ENCODE measurements around the gene SOX8.
A peak's percentile ranks its signal among the peaks of the same experiment; 100 is the strongest.

The SOX8 gene

DNA sequence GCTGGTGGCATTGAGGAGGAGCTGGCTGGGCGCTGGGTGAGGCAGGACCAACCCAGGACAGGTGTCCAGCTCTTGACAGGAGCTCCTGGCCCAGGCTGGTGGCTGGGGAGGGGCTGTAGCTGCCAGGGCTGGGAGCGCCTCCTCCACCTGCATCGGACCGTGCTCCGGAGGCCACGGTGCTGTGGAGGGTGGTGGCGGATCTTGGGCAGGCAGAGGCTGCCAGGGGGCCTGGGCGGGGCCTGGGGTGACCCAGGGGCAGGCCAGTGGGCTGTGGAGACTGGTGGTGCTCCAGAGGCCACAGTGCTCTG lies 32.0 kb downstream of the SOX8 start:
- CTCF ChIA-PET = interaction anchor here (0.5 kb wide), 1 partner anchor 264 kb away, joined by 3 read pairs; no protein-coding TSS in a partner anchor
- TF ChIP-seq ZNF600 (tag by site-specific recombination; IDR thresholded peaks at IDR 0.05) (peak; percentile 47), ZNF366 (tag by site-specific recombination; conservative IDR thresholded peaks at IDR 0.05) (no peak)
- H3K36me3 ChIP-seq (ENCODE audit: control insufficient read depth in 2 of 2, insufficient read depth in 1 of 2, low read length in 2 of 2) = no peaks in the 10 kb centered on the region
- H3K9me3 ChIP-seq (ENCODE audit: control insufficient read depth, insufficient read depth, low read depth, low read length) = no peaks in the 10 kb centered on the region
- no peak overlapping the region for H3K4me3 ChIP-seq (ENCODE audit: low read depth, low read length)
- no peak overlapping the region for H3K27ac ChIP-seq (ENCODE audit: extremely low read depth, low read depth, low read length)
- H3K4me1 ChIP-seq (ENCODE audit: control insufficient read depth, insufficient read depth, low read length) = no peaks in the 10 kb centered on the region
- POLR2A ChIA-PET = interaction anchor here (0.5 kb wide), 1 partner anchor 213 kb away, joined by 3 read pairs; the partner anchor contains the start of gene GNG13

DNA sequence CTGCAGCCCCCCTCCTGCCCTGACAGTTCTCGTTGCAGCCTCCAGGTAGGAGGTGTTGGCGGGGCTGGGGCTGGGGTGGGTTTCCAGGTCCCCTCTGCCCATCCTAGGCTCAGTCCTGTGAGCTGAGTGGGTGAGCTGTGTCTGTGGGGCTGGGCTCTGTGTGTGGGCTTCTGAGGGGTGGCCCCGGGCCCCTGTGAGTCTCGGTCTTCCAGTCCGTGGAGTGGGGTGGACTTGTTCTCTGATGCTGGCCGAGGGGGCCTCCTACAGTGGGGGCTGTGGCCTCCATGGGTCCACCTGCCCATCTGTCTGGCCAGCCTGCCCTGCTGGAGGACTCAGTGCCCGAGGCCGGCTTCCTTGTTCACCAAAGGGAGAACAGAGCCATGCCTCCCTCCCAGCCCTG lies 32.7 kb downstream of the SOX8 start:
- Histone ChIP-seq H3K4me1 (ENCODE audit: control insufficient read depth, insufficient read depth, low read length) (peaks cover 1% of the 10 kb centered on the region; the same call in 1 of the 2 replicates), H3K27ac (ENCODE audit: extremely low read depth, low read depth, low read length) (no peak overlapping the region), H3K4me3 (ENCODE audit: low read depth, low read length) (no peak overlapping the region), H3K9me3 (ENCODE audit: control insufficient read depth, insufficient read depth, low read depth, low read length) (no peaks in the 10 kb centered on the region), H3K36me3 (ENCODE audit: control insufficient read depth in 2 of 2, insufficient read depth in 1 of 2, low read length in 2 of 2) (no peaks in the 10 kb centered on the region)
- TF ChIP-seq WT1 (tag by site-specific recombination; IDR thresholded peaks at IDR 0.05) (no peak), ZNF16 (tag by site-specific recombination; IDR thresholded peaks at IDR 0.05; ENCODE audit: low read depth) (no peak), ZNF555 (tag by site-specific recombination; conservative IDR thresholded peaks at IDR 0.05) (no peak), YY2 (tag by site-specific recombination; IDR thresholded peaks at IDR 0.05) (no peak), ZNF248 (tag by site-specific recombination; IDR thresholded peaks at IDR 0.05) (no peak), ZBTB17 (tag by site-specific recombination; IDR thresholded peaks at IDR 0.05) (no peak), GFI1B (tag by site-specific recombination; IDR thresholded peaks at IDR 0.05) (no peak), IKZF3 (tag by site-specific recombination; IDR thresholded peaks at IDR 0.05) (no peak), MYNN (tag by site-specific recombination; IDR thresholded peaks at IDR 0.05; ENCODE audit: borderline replicate concordance) (no peak), KLF8 (tag by site-specific recombination; IDR thresholded peaks at IDR 0.05) (no peak), ZNF274 (IDR thresholded peaks at IDR 0.05; ENCODE audit: low read length) (no peak), ZNF274 (tag by site-specific recombination; IDR thresholded peaks at IDR 0.05; ENCODE audit: borderline replicate concordance) (no peak), OVOL3 (tag by site-specific recombination; IDR thresholded peaks at IDR 0.05) (no peak), ZNF626 (tag by site-specific recombination; IDR thresholded peaks at IDR 0.05) (no peak)
- TF ChIP-seq, protein P1, sequence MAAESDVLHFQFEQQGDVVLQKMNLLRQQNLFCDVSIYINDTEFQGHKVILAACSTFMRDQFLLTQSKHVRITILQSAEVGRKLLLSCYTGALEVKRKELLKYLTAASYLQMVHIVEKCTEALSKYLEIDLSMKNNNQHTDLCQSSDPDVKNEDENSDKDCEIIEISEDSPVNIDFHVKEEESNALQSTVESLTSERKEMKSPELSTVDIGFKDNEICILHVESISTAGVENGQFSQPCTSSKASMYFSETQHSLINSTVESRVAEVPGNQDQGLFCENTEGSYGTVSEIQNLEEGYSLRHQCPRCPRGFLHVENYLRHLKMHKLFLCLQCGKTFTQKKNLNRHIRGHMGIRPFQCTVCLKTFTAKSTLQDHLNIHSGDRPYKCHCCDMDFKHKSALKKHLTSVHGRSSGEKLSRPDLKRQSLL (tag by site-specific recombination; IDR thresholded peaks at IDR 0.05) = no peak
- TF ChIP-seq, protein P2, sequence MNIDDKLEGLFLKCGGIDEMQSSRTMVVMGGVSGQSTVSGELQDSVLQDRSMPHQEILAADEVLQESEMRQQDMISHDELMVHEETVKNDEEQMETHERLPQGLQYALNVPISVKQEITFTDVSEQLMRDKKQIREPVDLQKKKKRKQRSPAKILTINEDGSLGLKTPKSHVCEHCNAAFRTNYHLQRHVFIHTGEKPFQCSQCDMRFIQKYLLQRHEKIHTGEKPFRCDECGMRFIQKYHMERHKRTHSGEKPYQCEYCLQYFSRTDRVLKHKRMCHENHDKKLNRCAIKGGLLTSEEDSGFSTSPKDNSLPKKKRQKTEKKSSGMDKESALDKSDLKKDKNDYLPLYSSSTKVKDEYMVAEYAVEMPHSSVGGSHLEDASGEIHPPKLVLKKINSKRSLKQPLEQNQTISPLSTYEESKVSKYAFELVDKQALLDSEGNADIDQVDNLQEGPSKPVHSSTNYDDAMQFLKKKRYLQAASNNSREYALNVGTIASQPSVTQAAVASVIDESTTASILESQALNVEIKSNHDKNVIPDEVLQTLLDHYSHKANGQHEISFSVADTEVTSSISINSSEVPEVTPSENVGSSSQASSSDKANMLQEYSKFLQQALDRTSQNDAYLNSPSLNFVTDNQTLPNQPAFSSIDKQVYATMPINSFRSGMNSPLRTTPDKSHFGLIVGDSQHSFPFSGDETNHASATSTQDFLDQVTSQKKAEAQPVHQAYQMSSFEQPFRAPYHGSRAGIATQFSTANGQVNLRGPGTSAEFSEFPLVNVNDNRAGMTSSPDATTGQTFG (tag by site-specific recombination; IDR thresholded peaks at IDR 0.05; ENCODE audit: borderline replicate concordance) = no peak
- TF ChIP-seq, protein P3, sequence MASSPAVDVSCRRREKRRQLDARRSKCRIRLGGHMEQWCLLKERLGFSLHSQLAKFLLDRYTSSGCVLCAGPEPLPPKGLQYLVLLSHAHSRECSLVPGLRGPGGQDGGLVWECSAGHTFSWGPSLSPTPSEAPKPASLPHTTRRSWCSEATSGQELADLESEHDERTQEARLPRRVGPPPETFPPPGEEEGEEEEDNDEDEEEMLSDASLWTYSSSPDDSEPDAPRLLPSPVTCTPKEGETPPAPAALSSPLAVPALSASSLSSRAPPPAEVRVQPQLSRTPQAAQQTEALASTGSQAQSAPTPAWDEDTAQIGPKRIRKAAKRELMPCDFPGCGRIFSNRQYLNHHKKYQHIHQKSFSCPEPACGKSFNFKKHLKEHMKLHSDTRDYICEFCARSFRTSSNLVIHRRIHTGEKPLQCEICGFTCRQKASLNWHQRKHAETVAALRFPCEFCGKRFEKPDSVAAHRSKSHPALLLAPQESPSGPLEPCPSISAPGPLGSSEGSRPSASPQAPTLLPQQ (tag by site-specific recombination; IDR thresholded peaks at IDR 0.05) = no peak
- POLR2A ChIA-PET = no interaction called here
- CTCF ChIA-PET = no interaction called here

All from HEK293 (cell line).